Heart right ventricle (tissue), 16 donors: ENCODE measurements around the gene IFT43. TPM values are rescaled to one million over a fixed set of nuclear protein-coding genes. Genes with fewer than 3 reads are reported as not detected.

ENCODE experiments used
- ATAC-seq, 8 donors: fragments of 200-7000 bp; cut with Tn5 transposase; one replicate each; pipeline ENCODE4 v1.9.1; 2020; ENCODE audit warnings: mild to moderate bottlenecking in 8 of 8, moderate library complexity in 8 of 8, moderate number of reproducible peaks in 1 of 8
- DNase-seq, 2 donors: peaks; one replicate each; pipeline ENCODE4 v3.0.0-alpha.2; 2020
- H3K27ac ChIP-seq, 10 donors: fragments of 200-600 bp; sonication (generic) in 2 of 10; one replicate each; pipeline versions ENCODE4 v1.5.0 to v1.8.0; 2020 to 2022; ENCODE audit warnings: mild to moderate bottlenecking in 3 of 10
- H3K27me3 ChIP-seq, 7 donors: fragments of 200-600 bp; one replicate each; pipeline ENCODE4 v1.8.0; 2021 to 2022; ENCODE audit warnings: mild to moderate bottlenecking in 2 of 7
- H3K36me3 ChIP-seq, 9 donors: fragments of 200-600 bp; sonication (generic) in 1 of 9; one replicate each; pipeline versions ENCODE4 v1.5.0 to v1.8.0; 2020 to 2022; ENCODE audit warnings: mild to moderate bottlenecking in 2 of 9
- H3K4me1 ChIP-seq, 9 donors: fragments of 200-600 bp; sonication (generic) in 1 of 9; one replicate each; pipeline versions ENCODE4 v1.5.0 to v1.8.0; 2020 to 2022; ENCODE audit warnings: mild to moderate bottlenecking in 4 of 9
- H3K4me3 ChIP-seq, 10 donors: fragments of 200-600 bp; sonication (generic) in 2 of 10; one replicate each; pipeline versions ENCODE4 v1.5.0 to v1.8.0; 2020 to 2022; ENCODE audit warnings: mild to moderate bottlenecking in 7 of 10, moderate library complexity in 2 of 10
- H3K9me3 ChIP-seq, 11 donors: fragments of 200-600 bp in 10 of 11; sonication (generic) in 2 of 11; one replicate each; pipeline versions ENCODE4 v1.5.0 to v1.8.0; 2013 to 2022; ENCODE audit warnings: mild to moderate bottlenecking in 2 of 11, control low read depth in 1 of 11, moderate library complexity in 1 of 11
- WGBS, 2 donors: extraction: QIAGEN DNeasy Blood & Tissue Kit; methylation state at CpG; one replicate each; pipeline ENCODE4 v1.1.7; 2013; ENCODE audit warnings: inconsistent platforms in 1 of 2; 5-methylcytosine and 5-hydroxymethylcytosine counted together
- intact Hi-C, 10 donors: fragments of 100-400 bp; cut with DNase I; formaldehyde crosslinking; loops; one replicate each; pipeline versions ENCODE4 v1.11.1 to v1.14.2; 2022
- polyA plus RNA-seq, 2 donors: library from polyadenylated mRNA; stranded (reverse); fragments of 200-250 nt; gene quantifications; one replicate each; pipeline ENCODE4 v1.2.3, GENCODE V29; 2013
- total RNA-seq, 10 donors: library from RNA; stranded (reverse); fragmentation: NEBNext Ultra II Directional in 3 of 10; extraction: Animal tissue kit (Norgen Biotek cat#: 25700) in 3 of 10; gene quantifications; one replicate each; pipeline versions ENCODE4 v1.2.1 to v1.2.4, GENCODE V29; 2021 to 2023
- TF ChIP-seq, protein P1 (sequence below), 9 donors: fragments of 200-600 bp; sonication (generic) in 2 of 9; IDR thresholded peaks; one replicate each; pipeline versions ENCODE4 v1.5.0 to v1.8.0; 2021 to 2022; ENCODE audit warnings: antibody characterized with exemption in 9 of 9, mild to moderate bottlenecking in 5 of 9, moderate library complexity in 1 of 9
- donor health status: Arrhythmogenic right ventricular cardiomyopathy.
- donor health status: ischemic (EF 13 %, LVEDD 7.1; RV severe dilation, severe dysfunction).
- donor health status: healthy with polysubstance abuse.
- donor health status: DM: no; HTN: yes; CAD: no.
- donor health status: DM: no; HTN: no; CAD: no.
- donor health status: ischemic (EF 25% LVEDD 6.9; RV normal size, moderate dysfunction).
- donor health status: ischemic (EF 25% LVEDD 5.7; RV mildly dilated, moderate dysfunction).
- donor health status: healthy.
- donor health status: DM: yes; HTN: yes; CAD: no.
- donor health status: Ischemic cardiomyopathy.
- donor health status: ischemic (EF 35%, LVEDD 5.7; RV mildly dilated, moderate dysfunction).
- donor health status: nonischemic (EF 11% LVEDD 7.7; RV severe dilation, severe dysfunction).
- donor health status: DM: yes; HTN: yes; CAD: no.
- donor health status: PGD.
- donor health status: ischemic (EF 29% LVEDD 5.4; RV normal size, mild dysfunction).
- donor health status: nonischemic (EF 23%, LVEDD 6.1; RV moderate dilation, normal function).

Gene IFT43
- total and polyA plus RNA-seq, 12 donors, result 19.7 to 57.1 (median 31.8) TPM

GRCh38 chr14:75969126-75969525, 16.4 kb upstream of the IFT43 start:
- intact Hi-C loops, result no loop called here
- no peak for ATAC-seq
- H3K4me1 ChIP-seq, result peaks cover 0 to 33% (median 11%) of the 10 kb centered on the region in 9 donors
- no peak overlapping the region for H3K4me3 ChIP-seq
- H3K9me3 ChIP-seq, result no peaks in the 10 kb centered on the region
- no peak for DNase-seq
- H3K27me3 ChIP-seq, result no peaks in the 10 kb centered on the region
- peak overlapping the region in 6 of 10 donors; percentile 2 to 53 (median 36) for H3K27ac ChIP-seq
- peaks cover 0 to 67% (median 20%) of the 10 kb centered on the region in 9 donors for H3K36me3 ChIP-seq
- TF ChIP-seq, protein P1, sequence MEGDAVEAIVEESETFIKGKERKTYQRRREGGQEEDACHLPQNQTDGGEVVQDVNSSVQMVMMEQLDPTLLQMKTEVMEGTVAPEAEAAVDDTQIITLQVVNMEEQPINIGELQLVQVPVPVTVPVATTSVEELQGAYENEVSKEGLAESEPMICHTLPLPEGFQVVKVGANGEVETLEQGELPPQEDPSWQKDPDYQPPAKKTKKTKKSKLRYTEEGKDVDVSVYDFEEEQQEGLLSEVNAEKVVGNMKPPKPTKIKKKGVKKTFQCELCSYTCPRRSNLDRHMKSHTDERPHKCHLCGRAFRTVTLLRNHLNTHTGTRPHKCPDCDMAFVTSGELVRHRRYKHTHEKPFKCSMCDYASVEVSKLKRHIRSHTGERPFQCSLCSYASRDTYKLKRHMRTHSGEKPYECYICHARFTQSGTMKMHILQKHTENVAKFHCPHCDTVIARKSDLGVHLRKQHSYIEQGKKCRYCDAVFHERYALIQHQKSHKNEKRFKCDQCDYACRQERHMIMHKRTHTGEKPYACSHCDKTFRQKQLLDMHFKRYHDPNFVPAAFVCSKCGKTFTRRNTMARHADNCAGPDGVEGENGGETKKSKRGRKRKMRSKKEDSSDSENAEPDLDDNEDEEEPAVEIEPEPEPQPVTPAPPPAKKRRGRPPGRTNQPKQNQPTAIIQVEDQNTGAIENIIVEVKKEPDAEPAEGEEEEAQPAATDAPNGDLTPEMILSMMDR (IDR thresholded peaks at IDR 0.05), result no peak
- 70 to 72% methylated on average over 4 of the region's 4 CpGs for WGBS, 2 donors

DNA sequence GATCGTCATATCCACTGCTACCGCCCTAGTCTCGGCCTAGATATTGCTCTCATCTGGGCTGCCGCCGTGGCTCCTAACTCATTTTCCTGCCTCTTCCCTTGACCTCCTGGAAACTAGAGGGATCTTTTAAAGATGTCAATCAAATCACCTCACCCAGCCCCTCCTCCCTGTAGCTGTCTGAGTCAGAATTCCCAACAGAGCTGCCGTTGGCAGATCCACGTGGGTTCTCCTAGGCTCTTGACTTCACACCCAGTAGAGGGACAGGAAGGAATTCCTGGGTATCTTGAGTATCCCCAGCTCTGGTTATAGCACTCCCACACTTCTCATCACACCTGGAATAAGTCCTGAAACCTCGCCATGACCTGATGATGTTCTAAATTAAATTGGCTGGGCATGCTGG, 15.7 kb upstream of the IFT43 start:
- 73% methylated on average over 8 of the region's 8 CpGs for WGBS, 2 donors
- Histone ChIP-seq H3K36me3 (peaks cover 0 to 59% (median 12%) of the 10 kb centered on the region in 9 donors), H3K27ac (no peak overlapping the region), H3K4me1 (peaks cover 0 to 33% (median 11%) of the 10 kb centered on the region in 9 donors), H3K27me3 (no peaks in the 10 kb centered on the region), H3K9me3 (no peaks in the 10 kb centered on the region), H3K4me3 (no peak overlapping the region)
- TF ChIP-seq, protein P1 (IDR thresholded peaks at IDR 0.05), result no peak
- ATAC-seq (peak in 2 of 8 donors; percentile 36 to 62), DNase-seq (no peak)
- intact Hi-C loops, result loop anchor here in 3 of 10 donors (10.0 kb wide), 2 partner anchors 175 to 395 kb away; partner anchors contain the start of gene FLVCR2 (in 1 of the 3)

DNA sequence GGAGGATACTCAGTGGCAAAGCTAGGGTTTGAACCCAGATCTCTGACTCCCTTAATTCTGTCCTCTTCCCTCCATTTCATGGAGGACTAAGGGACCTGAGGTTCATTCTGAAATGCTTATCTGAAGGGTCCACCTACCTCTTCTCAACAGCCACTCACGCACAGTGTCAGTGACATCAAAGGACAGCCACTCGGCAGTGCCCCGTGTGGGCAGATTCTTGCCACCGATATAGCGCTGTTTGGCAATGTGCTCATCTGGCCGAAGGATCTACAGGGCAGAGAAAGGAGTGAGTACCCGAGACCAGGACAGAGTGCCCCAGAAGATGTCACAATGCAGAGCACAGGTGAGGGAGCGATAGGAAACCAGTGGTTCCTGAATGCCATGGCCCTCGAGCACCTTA, 14.6 kb upstream of the IFT43 start:
- Histone ChIP-seq H3K27ac (no peak overlapping the region), H3K4me3 (no peak overlapping the region), H3K9me3 (no peaks in the 10 kb centered on the region), H3K36me3 (peaks cover 0 to 48% (median 6%) of the 10 kb centered on the region in 9 donors), H3K4me1 (peaks cover 0 to 33% (median 11%) of the 10 kb centered on the region in 9 donors), H3K27me3 (no peaks in the 10 kb centered on the region)
- ATAC-seq (no peak), DNase-seq (no peak)
- 85% methylated on average over 9 of the region's 9 CpGs for WGBS, 2 donors
- intact Hi-C loops, result loop anchor here in 3 of 10 donors (10.0 kb wide), 2 partner anchors 176 to 396 kb away; partner anchors contain the start of gene FLVCR2 (in 1 of the 3)
- TF ChIP-seq, protein P1 (IDR thresholded peaks at IDR 0.05), result no peak

DNA sequence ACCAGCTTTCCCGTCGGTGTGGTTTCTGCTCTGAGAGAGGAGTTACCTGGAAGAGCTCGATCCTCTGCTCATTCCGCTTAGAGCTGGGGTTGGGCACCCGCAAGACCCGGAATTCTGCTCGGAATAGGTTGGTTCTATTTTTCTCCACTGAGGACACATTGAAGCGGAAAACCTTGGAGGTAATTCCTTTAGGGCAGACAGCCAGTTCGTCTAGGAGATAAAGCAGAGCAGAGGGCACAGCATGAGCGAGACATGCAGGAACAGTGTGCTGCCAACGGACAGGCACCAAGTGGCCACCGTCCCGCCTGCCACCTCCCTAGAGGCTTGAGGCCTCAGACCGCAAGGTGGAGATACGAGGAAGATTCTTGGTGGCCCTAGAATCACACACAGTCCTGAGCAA, 14.1 kb upstream of the IFT43 start:
- H3K4me3 ChIP-seq, result no peak overlapping the region
- 90 to 93% methylated on average over 15 of the region's 15 CpGs for WGBS, 2 donors
- H3K27me3 ChIP-seq, result no peaks in the 10 kb centered on the region
- TF ChIP-seq, protein P1 (IDR thresholded peaks at IDR 0.05), result no peak
- intact Hi-C loops, result loop anchor here in 3 of 10 donors (10.0 kb wide), 2 partner anchors 177 to 397 kb away; partner anchors contain the start of gene FLVCR2 (in 1 of the 3)
- H3K27ac ChIP-seq, result no peak overlapping the region
- DNase-seq, result no peak
- H3K36me3 ChIP-seq, result peaks cover 0 to 43% (median 5%) of the 10 kb centered on the region in 9 donors
- H3K4me1 ChIP-seq, result peaks cover 0 to 34% (median 11%) of the 10 kb centered on the region in 9 donors
- H3K9me3 ChIP-seq, result no peaks in the 10 kb centered on the region
- ATAC-seq, result no peak
